GM19455 (cell line): ENCODE data around the gene ABL1.
"Not testable (repeated sequence)": the region's sequence is repeated elsewhere in the genome, so short reads cannot be mapped to it uniquely, and the experiment has no call there.

Experiments used
- ATAC-seq: cut with Tn5 transposase; IDR thresholded peaks from one replicate; pipeline ENCODE4 v1.9.1; 2021; ENCODE audit not compliant: unreplicated experiment

Gene ABL1

DNA sequence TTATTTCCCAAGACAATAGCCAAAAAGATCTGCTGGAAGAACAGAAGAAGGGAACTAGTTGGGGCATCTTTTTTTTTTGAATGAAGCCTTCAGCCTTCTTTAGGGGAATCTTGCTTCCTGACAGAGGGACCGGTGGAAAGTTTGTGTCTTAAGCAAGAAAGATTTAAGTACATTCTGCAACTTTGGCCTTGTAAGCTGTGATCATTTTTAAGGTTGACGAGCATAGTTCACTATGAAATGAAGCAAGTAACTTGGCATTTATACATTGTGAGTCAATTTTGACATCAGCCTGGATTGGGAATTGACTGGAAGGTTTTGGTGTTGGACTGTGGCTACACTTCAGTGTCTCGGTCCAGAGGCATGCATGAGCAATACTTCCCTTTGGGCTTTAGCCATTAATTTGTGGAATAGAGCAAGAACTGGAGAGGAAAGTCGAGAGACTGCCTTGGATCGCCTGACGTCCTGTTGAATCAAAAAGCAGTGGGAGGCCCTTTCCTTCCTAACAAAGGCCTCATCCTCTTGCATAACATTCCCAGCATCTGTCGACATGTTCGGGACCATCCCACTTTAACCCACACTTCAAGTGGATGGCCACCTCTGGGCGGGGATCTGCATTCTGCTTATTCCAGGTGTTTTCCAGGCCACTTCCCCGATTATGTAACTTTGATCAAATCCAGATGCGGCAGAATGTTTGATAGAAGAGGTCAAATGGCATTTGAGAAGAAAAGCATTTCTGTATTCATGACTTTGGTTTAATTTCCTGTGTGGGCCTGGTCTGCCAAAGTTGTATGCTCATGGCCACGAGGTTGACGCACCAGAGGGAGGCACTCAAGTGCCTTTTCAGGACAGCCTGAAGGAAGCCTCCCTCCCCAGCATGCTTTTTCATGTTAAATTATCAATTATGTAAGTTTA lies 12.5 kb downstream of the ABL1 start:
- ATAC-seq: no peak

DNA sequence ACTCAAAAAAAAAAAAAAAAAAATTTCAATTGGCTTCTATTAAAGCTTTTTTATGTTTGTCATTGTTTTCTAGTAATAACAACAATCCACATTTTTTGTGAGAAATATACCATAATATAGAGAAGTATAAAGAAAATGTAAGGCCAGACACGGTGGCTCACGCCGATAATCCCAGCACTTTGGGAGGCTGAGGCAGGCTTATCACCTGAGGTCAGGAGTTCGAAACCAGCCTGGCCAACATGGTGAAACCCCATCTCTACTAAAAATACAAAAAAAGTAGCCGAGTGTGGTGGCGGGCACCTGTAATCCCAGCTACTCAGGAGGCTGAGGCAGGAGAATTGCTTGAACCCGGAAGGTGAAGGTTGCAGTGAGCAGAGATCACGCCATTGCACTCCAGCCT lies 13.5 kb downstream of the ABL1 start:
- not testable (repeated sequence) for ATAC-seq

DNA sequence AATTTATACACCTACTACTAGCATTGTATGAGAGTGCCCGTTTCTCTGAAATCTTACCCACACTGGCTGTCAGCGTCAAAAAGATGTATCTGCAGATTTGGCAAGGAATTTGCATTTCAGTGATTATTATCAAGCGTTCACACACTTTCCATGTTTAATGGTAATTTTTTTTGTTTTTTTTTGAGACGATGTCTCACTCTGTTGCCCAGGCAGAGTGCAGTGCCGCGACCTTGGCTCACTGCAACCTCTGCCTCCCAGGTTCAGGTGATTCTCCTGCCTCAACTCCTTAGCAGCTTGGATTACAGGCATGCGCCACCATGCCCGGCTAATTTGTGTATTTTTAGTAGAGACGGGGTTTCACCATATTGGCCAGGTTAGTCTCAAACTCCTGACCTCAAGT lies 14.3 kb downstream of the ABL1 start:
- ATAC-seq: no peak

DNA sequence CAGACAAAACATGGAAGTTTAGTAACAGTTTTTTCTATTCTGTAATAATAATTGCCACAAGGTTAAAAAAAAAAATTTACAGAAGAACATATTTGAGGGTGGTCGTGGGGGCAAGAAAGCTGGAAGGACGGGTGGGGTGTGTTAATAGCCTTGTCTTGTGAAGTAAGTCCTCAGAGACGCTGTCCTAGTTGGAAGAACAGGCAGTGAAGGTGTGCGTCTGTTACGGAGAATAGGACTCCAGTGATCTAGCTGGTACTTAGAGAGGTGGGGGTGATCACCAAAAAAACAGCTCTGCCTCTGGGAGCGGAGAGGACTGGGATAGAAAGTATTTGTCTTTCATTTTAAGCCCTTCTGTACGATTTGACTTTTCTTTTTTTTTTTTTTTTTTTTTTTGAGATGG lies 17.7 kb downstream of the ABL1 start:
- ATAC-seq: no peak

DNA sequence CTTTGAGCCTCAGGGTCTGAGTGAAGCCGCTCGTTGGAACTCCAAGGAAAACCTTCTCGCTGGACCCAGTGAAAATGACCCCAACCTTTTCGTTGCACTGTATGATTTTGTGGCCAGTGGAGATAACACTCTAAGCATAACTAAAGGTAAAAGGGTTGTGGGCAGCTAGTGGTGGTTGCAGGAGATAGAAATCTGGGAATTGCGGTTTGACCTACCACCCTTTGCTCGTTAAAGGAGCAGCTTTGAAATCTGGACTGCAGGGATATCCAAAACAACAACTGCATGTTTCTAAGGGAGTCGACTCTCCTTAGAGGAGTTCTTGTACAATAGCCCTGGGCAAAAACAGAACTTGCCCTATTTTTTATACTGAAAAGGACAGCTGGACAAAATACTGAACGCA lies 19.0 kb downstream of the ABL1 start:
- no peak for ATAC-seq

DNA sequence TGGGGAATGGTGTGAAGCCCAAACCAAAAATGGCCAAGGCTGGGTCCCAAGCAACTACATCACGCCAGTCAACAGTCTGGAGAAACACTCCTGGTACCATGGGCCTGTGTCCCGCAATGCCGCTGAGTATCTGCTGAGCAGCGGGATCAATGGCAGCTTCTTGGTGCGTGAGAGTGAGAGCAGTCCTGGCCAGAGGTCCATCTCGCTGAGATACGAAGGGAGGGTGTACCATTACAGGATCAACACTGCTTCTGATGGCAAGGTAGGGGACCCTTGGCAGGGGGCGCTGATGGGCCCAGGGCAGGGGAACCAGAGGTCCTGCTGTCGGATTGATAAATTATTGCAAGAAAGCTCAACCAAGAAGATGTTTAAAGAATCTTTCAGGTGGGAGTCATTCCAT lies 19.8 kb downstream of the ABL1 start:
- no peak for ATAC-seq

DNA sequence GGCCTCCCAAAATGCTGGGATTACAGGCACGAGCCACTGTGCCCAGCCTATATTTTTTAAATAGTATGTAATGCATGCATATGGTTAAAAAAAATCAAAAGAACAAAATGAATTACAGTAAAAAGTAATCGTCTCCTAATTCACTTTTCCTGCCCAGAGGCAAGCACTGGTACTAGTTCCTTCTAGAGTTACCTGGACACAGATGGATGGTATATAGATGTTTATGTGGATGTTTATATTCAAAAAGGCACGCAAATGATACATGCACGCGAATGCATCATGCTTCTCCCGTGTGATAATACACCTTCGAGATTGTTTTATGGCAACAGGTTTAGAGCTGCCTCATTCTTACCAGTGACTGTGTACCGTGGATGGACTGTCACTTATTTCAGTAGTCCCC lies 21.4 kb downstream of the ABL1 start:
- no peak for ATAC-seq

DNA sequence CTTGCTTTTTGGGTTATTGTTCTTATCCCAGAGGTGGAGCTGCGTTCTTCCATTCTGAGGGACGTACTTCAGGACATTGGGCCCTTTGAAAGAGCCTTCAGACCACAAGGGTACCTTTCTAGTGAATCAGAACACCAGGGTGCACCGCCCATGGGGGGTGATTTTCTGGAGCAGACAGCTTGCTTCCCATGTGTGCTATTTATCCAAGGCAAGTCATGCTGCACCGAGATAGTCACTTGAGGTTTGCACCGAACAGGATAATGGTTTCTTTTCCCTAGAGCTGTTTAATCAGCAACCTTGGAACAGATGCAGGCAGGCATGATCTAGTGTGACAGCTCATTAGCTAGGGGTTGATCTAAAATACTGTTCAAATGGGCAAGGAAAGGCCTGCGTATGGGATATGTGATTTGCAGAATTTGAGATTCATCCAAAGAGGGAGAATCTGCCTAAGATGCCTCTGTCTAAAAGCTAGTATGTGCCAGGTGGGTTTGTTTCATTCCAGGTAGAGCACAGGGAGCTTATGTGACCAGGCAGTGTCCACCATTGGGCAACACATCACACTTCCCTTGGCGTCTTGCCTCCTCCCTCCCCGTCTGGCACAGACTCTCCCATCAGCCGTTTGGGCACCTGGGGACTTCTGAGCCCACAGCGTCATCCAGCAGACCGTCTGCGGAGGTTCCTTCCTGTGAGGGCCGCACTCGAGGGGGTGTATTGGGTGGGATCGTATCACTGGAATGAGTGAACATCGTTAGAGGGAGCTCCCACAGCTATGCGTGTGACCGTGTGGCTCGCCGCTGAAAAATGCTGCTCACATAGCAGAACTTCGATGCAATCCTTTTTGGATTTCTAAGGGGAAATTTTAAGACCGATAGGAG lies 23.0 kb downstream of the ABL1 start:
- no peak for ATAC-seq

DNA sequence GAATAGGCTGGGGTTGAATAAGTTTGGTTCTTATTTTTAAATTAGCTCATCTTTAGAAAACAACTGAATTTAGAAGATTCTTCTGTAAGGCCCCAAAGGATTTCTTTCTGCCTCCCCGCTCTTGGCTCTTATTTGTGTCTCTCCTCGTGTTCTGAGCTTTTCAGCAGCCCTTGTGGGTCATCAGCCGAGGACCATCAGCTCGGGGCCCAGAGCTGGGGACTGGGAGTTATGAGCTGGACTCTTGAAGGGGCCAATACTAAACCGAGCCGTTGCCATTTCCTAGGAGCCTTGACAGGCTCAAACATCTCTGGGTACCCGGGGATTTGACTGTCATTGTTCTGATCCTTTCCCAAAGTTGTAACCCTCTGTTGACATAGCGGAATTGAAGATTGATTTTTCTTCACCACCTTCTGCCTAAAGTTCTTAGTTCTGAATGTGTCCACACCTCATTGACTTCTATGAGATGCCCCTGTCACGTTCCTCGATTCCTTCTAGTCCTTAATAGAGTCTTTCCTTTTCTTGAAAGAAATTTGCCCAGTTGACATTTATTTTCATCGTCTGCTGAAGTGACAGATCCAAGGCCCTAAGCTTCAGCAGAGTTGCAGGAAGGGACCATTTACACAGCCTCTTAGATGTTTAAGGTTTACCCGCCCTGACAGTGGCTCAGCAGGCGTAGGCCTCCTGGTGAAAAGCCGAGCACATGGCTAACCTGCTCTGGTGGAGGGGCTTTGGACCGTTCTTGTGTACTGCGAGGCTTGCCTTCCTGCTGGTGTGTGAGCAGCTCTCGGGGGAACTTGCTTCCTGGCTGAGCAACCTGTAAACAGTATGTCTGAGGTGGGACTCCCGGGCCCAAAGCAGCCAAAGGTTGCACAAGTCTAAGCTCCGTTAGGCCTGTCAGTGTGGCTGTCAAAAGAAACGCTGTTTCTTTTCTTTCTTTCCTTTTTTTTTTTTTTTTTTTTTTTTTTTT lies 24.0 kb downstream of the ABL1 start:
- no peak for ATAC-seq

DNA sequence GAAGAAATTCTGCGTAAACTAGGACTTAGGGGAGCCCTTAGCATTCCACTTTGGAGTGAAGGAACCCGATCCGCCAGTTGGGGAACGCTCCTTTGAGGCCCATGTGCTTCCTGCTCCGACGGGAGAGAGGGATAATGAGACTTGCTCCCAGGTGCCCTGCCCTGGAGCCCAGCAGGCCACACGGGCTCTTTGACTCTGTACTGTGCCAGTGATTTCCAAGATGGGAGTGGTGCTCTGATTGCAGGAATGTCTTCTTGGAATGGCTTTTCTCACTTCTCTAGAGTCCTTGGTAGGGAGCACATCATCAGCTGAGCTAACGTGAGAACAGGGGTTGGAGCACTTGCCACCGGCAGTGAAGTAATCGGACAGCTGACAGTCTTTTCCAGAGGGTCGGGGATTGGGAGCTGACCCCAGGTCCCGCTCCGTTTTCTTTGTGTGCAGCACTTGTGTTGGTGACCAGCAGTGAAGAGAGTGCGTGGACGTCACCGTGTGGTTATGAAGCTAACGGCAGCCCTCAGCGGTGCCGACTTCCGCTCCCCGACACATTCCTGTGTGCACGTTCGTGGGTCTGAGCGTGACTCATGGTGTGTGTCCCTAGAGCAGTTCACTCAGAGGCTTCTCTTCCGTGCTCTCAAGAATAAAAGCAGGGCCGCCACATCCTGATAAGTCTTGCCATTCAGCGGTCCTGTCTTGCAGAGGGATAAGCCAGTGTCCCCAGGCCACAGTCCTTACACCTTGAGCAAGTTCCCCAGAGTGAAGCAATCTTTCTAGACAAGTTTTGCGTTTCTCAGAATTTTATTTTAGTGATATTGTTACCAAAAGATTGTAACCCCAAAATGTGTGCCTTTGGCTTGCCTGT lies 25.6 kb downstream of the ABL1 start:
- no peak for ATAC-seq

DNA sequence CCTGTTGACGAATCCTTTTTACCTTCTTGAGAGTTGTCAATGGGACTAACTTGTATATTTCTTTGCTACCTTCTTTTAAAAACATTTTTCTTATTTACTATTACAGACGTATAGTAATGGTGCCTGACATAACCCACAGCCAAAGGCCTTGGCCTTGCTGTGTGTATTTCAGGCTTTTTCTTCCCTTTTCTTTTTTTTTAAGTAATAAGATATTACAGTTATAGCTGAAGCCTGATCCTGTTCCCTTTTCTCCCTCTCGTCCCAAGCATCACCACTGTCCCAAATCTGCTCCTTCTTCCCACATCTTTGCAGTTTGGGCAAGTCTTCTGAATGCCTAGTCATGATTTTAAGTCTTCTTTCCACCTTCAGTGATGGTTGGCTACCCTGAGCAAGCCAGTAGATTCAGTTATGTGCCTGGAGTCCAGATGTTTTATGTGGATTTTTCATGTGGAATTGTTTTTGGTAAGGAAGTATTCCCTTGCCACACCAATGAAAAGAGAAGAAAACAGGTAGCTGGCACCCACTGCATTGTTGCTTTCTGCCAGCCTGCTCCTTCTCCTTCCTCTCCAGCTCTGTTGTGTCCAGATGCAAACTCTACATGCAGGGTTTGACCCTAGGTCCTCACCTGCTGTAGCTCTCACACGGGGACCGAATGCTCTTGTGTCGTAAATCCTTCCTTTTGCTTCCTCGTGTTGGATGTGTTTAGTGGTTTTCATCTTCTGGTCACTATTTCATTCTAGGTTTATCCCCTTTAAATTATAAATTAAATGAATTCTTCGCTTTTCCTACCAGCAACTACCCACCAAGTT lies 26.5 kb downstream of the ABL1 start:
- ATAC-seq: no peak

DNA sequence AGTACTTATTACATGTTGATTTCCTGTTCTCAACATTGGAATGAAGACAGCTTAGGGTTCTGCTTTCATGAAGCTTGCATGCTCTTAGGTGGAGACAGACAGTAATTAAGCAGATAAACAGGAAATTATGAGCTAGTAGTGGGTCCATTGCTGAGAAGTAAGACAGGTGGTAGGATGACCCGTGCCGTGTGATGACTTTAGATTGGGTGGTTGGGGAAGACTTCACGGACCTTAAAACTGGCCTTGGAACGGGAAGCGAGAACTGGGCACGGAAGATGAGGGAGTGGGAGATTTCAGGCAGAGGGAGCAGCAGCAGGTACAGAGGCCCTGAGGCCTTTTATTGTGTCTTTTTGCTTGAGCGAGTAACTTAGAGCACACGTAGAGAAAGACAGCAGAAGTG lies 27.2 kb downstream of the ABL1 start:
- ATAC-seq: no peak

DNA sequence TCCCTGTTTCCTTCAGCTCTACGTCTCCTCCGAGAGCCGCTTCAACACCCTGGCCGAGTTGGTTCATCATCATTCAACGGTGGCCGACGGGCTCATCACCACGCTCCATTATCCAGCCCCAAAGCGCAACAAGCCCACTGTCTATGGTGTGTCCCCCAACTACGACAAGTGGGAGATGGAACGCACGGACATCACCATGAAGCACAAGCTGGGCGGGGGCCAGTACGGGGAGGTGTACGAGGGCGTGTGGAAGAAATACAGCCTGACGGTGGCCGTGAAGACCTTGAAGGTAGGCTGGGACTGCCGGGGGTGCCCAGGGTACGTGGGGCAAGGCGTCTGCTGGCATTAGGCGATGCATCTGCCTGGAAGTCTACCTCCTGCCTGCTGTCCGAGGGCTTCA lies 27.7 kb downstream of the ABL1 start:
- ATAC-seq: no peak

DNA sequence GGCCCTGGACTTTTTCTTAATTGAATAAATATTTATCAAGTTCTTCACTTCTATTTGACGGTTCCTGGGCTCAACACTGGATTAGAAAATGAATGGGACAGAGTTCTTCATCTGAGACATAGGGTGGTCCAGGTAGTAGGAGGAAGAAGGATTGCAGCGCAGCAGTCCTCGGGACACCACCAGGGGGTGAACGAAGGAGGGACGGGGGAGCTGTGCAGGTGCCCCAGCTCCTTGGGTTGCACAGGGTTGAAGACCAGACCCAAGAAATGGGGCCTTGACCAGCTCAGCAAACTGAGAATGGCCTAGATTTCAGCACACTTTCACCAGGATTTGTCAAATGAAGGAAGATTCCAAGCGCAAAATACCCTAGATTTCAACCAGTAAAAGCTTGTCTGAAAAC lies 29.5 kb downstream of the ABL1 start:
- ATAC-seq: no peak

DNA sequence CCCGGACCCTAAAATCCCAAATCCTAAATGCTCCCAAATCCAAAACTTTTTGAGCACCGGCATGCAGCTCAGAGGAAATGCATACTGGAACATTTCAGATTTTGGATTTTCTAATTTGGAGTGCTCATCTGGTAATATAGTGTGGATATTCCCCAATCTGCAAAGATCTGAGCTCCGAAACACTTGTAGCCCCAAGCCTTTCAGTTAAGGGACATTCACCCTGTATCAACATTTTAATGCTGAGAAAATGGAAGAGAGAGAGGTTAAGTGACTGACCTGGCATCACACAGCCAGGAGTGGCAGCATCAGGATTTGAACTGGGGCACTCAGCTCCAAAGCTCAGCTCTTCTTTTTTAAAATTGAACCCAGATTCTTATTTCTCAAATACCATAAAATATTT lies 30.9 kb downstream of the ABL1 start:
- no peak for ATAC-seq

DNA sequence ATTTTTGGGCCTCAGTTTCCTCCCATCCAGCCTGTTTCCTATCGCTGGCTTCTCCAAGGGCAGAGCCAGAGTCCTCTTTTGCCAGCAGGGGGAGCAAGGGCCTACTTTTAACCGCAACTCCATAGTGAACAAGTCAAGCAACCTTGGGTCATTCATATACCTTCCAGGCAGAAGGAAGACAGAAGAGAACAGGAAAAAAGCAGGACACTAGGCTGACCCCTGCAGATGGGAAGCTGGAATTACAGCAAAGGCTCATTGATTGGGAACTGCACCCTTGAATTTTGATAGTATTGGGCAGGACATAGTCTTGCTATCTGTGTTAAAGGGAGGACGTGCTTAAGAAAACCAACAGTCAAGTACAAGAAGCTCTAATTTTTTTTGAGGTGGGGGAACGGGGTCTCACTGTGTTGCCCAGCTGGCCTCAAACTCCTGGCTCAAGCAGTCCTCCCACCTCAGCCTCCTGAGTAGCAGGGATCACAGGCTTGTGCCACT lies 31.5 kb downstream of the ABL1 start:
- no peak for ATAC-seq

DNA sequence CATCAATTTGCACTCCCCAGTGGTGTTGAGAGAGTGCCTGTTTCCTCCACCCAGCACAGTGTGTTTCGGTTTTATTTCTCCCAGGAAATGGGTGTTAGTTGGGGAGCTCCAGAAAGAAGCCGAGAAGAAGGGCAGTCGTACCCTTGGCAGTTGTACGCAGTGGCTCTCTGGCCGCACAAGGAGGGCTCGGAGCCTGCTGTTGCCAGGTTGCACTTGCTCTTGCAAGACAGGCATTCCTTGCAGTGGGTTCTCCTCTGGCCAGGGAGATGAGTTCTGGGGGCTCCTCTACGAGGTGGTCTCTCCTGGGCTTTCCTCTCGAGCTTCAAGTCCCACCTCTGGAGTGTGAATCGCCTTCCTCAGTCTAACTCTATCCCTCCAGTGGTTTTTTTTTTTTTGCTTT lies 32.5 kb downstream of the ABL1 start:
- no peak for ATAC-seq

DNA sequence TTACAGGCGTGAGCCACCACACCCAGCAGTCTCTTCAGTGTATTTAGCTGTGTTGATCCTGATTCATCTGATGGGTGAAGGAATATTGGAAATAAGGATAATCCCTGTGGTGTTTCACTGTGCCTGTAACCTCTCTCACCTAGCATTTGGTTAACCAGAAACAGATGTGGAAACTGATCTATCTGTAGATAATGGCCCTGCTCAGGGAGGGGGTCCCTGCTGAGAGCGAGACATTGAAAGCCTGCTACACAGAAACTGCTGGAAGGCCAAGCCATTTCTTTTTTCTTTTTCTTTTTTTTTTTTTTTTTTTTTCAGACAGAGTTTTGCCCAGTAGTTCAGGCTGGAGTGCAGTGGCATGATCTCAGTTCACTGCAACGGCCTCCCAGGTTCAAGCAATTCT lies 33.2 kb downstream of the ABL1 start:
- ATAC-seq: no peak

DNA sequence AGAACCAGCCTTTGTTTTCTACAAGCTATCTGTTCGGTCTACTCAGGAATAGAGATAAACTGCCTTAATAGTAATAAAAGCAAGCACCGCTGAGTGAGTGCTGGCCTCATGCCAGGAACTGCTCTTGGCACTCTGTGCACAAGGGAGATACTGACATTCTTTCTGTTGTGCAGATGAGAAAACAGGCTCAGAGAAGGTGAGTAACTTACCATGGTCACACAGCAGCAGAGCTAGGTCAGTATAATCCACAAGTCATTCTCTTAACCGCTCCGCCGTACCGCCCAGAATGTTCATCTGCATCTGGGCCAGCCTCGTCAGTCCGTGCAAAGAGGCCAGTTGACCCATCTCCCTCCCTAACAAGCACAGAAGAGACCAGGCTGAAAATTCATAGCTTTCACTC lies 34.2 kb downstream of the ABL1 start:
- no peak for ATAC-seq
